SJSA1 (cell line): ENCODE results near the gene TUBD1. TPM values are rescaled to one million over a fixed set of nuclear protein-coding genes. Genes with fewer than 3 reads are reported as not detected.
"Not testable (repeated sequence)": the region's sequence is repeated elsewhere in the genome, so short reads cannot be mapped to it uniquely, and the experiment has no call there.

Experiments used
- DNase-seq, 2 experiments: peaks; one replicate each; pipeline ENCODE4 v3.0.0-alpha.2; 2015 to 2020; ENCODE audit warnings: low spot score in 2 of 2, low read depth in 1 of 2
- H3K27ac ChIP-seq: fragments of 250-450 bp; sonication (Bioruptor Pico); 2 replicates; pipeline ENCODE4 v1.5.1; 2020; ENCODE audit warnings: mild to moderate bottlenecking, moderate library complexity
- H3K27me3 ChIP-seq: fragments of 250-450 bp; sonication (Bioruptor Pico); replicated peaks from 2 replicates; pipeline ENCODE4 v1.5.1; 2020; ENCODE audit warnings: mild to moderate bottlenecking, moderate library complexity
- H3K36me3 ChIP-seq: fragments of 250-450 bp; sonication (Bioruptor Pico); 2 replicates; pipeline ENCODE4 v1.5.1; 2020; ENCODE audit warnings: mild to moderate bottlenecking
- H3K4me1 ChIP-seq: fragments of 250-450 bp; sonication (Bioruptor Pico); replicated peaks from 2 replicates; pipeline ENCODE4 v1.6.1; 2021; ENCODE audit warnings: mild to moderate bottlenecking
- H3K4me3 ChIP-seq: fragments of 250-450 bp; sonication (Bioruptor Pico); 2 replicates; pipeline ENCODE4 v1.5.1; 2020; ENCODE audit warnings: mild to moderate bottlenecking
- H3K9me3 ChIP-seq: fragments of 250-450 bp; sonication (Bioruptor Pico); replicated peaks from 2 replicates; pipeline ENCODE4 v1.5.1; 2020; ENCODE audit warnings: mild to moderate bottlenecking
- total RNA-seq: library from RNA; depleted of rRNA; stranded (reverse); fragments of >200 nt; shearing (Covaris generic); gene quantifications from 2 replicates; pipeline ENCODE4 v1.2.3, GENCODE V29; 2014

TUBD1 gene
- total RNA-seq, 1 experiment from 2014 or later: 12.7 TPM

- no peaks in the 10 kb centered on the region for H3K27me3 ChIP-seq
- peaks cover 65% of the 10 kb centered on the region for H3K4me1 ChIP-seq
- DNase-seq: peak in 1 of 2 experiments; percentile 30
- no peaks in the 10 kb centered on the region for H3K36me3 ChIP-seq
- no peak overlapping the region for H3K4me3 ChIP-seq
- no peaks in the 10 kb centered on the region for H3K9me3 ChIP-seq
- peak overlapping the region; percentile 1; the same call in 1 of the 2 replicates for H3K27ac ChIP-seq
Observed at GRCh38 chr17:59832883-59833379, 59.8 kb downstream of the TUBD1 start.

- H3K4me3 ChIP-seq: no peak overlapping the region
- peak overlapping the region; percentile 97 for H3K27ac ChIP-seq
- no peaks in the 10 kb centered on the region for H3K27me3 ChIP-seq
- DNase-seq: peak in 1 of 2 experiments; percentile 52
- H3K9me3 ChIP-seq: no peaks in the 10 kb centered on the region
- peaks cover 68% of the 10 kb centered on the region for H3K4me1 ChIP-seq
- H3K36me3 ChIP-seq: no peaks in the 10 kb centered on the region
Observed at GRCh38 chr17:59830846-59831486, 61.8 kb downstream of the TUBD1 start.

- Histone ChIP-seq H3K36me3 (no peaks in the 10 kb centered on the region), H3K27me3 (no peaks in the 10 kb centered on the region), H3K4me1 (peaks cover 77% of the 10 kb centered on the region), H3K27ac (peak overlapping the region; percentile 97), H3K9me3 (no peaks in the 10 kb centered on the region), H3K4me3 (no peak overlapping the region)
- peak; percentile 79 to 80 for DNase-seq
Observed at GRCh38 chr17:59830007-59830630, 62.6 kb downstream of the TUBD1 start.

GRCh38 chr17:59829217-59830006, 63.3 kb downstream of the TUBD1 start:
- Histone ChIP-seq H3K4me3 (peak overlapping the region; percentile 3), H3K36me3 (no peaks in the 10 kb centered on the region), H3K27me3 (no peaks in the 10 kb centered on the region), H3K9me3 (no peaks in the 10 kb centered on the region), H3K27ac (peak overlapping the region; percentile 97), H3K4me1 (peaks cover 78% of the 10 kb centered on the region)
- DNase-seq: peak; percentile 88 to 98

- not testable (repeated sequence) for DNase-seq, H3K27me3 ChIP-seq, H3K9me3 ChIP-seq, H3K36me3 ChIP-seq
- Histone ChIP-seq H3K27ac (peak overlapping the region; percentile 97), H3K4me1 (peaks cover 78% of the 10 kb centered on the region), H3K4me3 (peak overlapping the region; percentile 3; the same call in 1 of the 2 replicates)
Observed at GRCh38 chr17:59828819-59829216, 63.9 kb downstream of the TUBD1 start.

- Histone ChIP-seq H3K4me1 (peaks cover 78% of the 10 kb centered on the region), H3K9me3 (no peaks in the 10 kb centered on the region), H3K4me3 (no peak overlapping the region), H3K36me3 (no peaks in the 10 kb centered on the region), H3K27ac (peak overlapping the region; percentile 97), H3K27me3 (no peaks in the 10 kb centered on the region)
- peak in 1 of 2 experiments; percentile 32 for DNase-seq
Observed at GRCh38 chr17:59828478-59828760, 64.3 kb downstream of the TUBD1 start.

- DNase-seq: peak in 1 of 2 experiments; percentile 35
- 0 out of 2 replicates have a peak, but pooled peaks cover 2% of the 10 kb centered on the region for H3K36me3 ChIP-seq
- no peaks in the 10 kb centered on the region for H3K9me3 ChIP-seq
- H3K27ac ChIP-seq: peak overlapping the region; percentile 97
- H3K4me1 ChIP-seq: peaks cover 74% of the 10 kb centered on the region
- no peaks in the 10 kb centered on the region for H3K27me3 ChIP-seq
- H3K4me3 ChIP-seq: no peak overlapping the region
Observed at GRCh38 chr17:59827721-59828477, 64.8 kb downstream of the TUBD1 start.

GRCh38 chr17:59826706-59827453, 65.9 kb downstream of the TUBD1 start:
- DNase-seq: no peak
- Histone ChIP-seq H3K9me3 (no peaks in the 10 kb centered on the region), H3K36me3 (peaks cover 8% of the 10 kb centered on the region; the same call in 1 of the 2 replicates), H3K27me3 (no peaks in the 10 kb centered on the region), H3K4me3 (no peak overlapping the region), H3K27ac (no peak overlapping the region), H3K4me1 (peaks cover 64% of the 10 kb centered on the region)

- H3K4me1 ChIP-seq: peaks cover 53% of the 10 kb centered on the region
- peak in 1 of 2 experiments; percentile 56 for DNase-seq
Observed at GRCh38 chr17:59825533-59826322, 67.0 kb downstream of the TUBD1 start.

GRCh38 chr17:59815965-59816364, 76.8 kb downstream of the TUBD1 start:
- Histone ChIP-seq H3K4me3 (no peak overlapping the region), H3K36me3 (peaks cover 22% of the 10 kb centered on the region), H3K4me1 (peaks cover 37% of the 10 kb centered on the region), H3K9me3 (no peaks in the 10 kb centered on the region), H3K27me3 (no peaks in the 10 kb centered on the region), H3K27ac (peak overlapping the region; percentile 73)
- peak in 1 of 2 experiments; percentile 73 for DNase-seq

More at GRCh38 chr17:59825533-59826322, 67.0 kb downstream of the TUBD1 start:
- peaks cover 8% of the 10 kb centered on the region; the same call in 1 of the 2 replicates for H3K36me3 ChIP-seq
- H3K4me3 ChIP-seq: no peak overlapping the region
- H3K9me3 ChIP-seq: no peaks in the 10 kb centered on the region
- H3K27ac ChIP-seq: peak overlapping the region; percentile 9
- H3K27me3 ChIP-seq: no peaks in the 10 kb centered on the region

- H3K4me3 ChIP-seq: no peak overlapping the region
- no peaks in the 10 kb centered on the region for H3K27me3 ChIP-seq
- peak overlapping the region; percentile 73 for H3K27ac ChIP-seq
- H3K9me3 ChIP-seq: no peaks in the 10 kb centered on the region
- peaks cover 28% of the 10 kb centered on the region for H3K36me3 ChIP-seq
- peak in 1 of 2 experiments; percentile 58 for DNase-seq
- H3K4me1 ChIP-seq: peaks cover 50% of the 10 kb centered on the region
Observed at GRCh38 chr17:59814685-59815084, 78.1 kb downstream of the TUBD1 start.

- Histone ChIP-seq H3K27me3 (no peaks in the 10 kb centered on the region), H3K4me1 (peaks cover 51% of the 10 kb centered on the region), H3K9me3 (no peaks in the 10 kb centered on the region), H3K27ac (peak overlapping the region; percentile 73), H3K4me3 (no peak overlapping the region), H3K36me3 (peaks cover 29% of the 10 kb centered on the region)
- DNase-seq: no peak
Observed at GRCh38 chr17:59814276-59814675, 78.5 kb downstream of the TUBD1 start.
